Stimulated activated CD8-positive, alpha-beta memory T cell treated with anti-CD3 and anti-CD28 coated beads, Interleukin-7, amount 100 ng/mL, for 4 hours (primary cell): Measurements from ENCODE around the gene FBXW5.

Experiments used
- DNase-seq, 2 donors: peaks; one replicate each; pipeline ENCODE4 v3.0.0-alpha.2; 2020; ENCODE audit warnings: low read depth in 2 of 2

Gene FBXW5

DNA sequence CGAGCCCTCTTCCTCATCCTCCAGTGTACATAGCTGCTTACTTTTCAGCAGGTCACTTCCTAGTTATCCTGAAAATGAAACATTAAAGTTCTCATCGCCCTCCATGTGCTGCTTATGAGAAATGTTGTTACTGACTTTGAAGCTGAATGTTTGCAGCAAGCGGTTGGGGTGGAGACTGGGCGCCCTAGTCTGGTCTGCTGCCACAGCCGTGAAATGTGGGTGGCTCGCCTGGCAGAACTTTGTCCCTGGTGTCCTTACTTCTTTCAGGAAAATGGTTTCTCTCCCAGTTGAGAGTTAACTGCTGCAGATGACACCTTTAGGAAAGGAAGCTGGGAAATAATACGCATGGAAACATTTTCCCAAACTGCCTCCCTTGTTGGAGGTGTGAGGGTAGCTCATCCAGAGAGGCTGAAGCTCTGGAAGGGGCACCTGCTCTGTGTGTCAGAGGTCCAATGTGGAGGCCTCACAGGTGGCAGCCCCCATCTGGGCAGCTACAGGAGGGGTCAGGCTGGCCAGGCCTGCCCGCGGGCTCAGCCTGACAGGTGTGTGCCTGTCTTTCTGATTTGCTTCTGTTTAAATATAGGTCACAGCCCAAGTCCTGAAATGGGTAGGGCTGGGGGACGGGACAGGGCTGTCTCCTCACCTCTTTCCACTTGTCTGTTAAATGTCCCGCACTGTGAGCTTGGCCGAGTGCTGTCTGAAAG lies 34.2 kb downstream of the FBXW5 start:
- DNase-seq: no peak

DNA sequence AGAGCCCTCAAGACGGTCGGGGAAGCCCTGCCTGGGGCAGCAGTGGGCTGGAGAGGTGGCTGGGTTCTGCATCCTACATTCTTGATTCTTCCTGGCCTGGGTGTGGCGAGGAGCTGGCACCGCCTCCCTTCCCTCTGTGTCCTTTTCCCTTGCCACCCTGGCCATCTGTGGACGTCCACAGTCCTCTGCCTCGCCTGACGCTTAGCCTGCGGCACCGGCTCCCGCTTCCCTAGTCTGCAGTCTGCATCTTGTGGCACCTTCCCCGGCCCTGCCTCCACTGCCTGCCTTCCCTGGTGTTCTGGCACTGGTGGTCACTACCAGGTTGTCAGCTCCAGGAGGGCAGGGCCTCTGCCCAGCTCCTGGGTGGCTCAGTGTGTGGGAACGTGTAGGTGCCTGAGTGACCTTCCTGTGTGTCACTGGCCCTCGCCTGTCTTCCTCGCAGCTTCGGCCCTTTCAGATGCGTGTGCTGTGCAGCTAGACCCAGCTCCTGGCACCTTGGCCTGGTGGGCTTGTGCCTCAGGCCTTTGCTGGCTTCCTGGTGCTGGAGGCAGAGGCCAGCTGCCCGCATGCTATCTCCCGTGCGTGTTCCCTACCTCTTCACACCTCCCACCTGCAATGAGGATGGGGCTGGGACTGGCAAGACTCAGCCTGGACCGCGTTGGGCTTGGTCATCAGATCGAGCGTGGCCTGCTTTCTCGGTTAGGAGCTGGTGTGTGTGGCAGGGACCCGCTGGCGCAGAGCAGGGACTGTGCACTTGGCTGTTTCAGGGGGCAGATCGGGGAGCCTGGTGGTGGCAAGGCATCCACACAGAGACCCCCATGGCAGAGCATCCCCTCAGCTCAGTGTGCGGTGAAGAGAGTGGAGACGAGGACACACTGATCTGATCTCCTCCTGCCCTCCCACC lies 37.3 kb downstream of the FBXW5 start:
- no peak for DNase-seq

DNA sequence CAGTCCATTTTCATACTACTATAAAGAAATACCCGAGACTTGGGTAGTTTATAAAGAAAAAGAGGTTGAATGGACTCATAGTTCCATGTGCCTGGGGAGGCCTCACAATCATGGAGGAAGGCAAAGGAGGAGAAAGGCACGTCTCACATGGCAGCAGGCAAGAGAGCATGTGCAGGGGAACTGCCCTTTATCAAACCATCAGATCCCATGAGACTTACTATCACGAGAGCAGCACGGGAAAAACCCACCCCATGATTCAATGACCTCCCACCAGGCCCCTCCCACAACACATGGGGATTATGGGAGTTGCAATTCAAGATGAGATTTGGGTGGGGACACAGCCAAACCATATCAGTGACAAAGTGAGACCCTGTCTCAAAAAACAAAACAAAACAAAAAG lies 38.3 kb downstream of the FBXW5 start:
- no peak for DNase-seq

DNA sequence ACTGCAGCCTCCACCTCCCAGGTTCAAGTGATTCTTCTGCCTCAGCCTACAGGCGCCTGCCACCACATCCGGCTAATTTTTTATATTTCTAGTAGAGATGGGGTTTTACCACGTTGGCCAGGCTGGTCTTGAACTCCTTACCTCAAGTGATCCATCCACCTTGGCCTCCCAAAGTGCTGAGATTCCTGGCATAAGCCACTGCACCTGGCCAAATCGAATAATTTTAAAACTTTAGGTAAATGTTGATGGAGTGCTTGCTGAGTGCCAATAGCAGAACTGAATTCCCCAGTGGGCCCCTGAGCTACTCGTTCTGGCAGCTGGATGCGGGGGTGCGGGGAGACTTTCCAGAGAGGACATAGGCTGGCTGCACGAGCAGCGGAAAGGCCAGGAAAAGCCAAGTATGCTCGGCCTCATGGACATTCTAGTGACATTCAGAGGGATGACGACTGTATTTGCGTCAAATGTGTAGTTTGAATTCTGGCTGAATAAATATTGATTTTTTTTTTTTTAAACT lies 41.4 kb downstream of the FBXW5 start:
- no peak for DNase-seq

DNA sequence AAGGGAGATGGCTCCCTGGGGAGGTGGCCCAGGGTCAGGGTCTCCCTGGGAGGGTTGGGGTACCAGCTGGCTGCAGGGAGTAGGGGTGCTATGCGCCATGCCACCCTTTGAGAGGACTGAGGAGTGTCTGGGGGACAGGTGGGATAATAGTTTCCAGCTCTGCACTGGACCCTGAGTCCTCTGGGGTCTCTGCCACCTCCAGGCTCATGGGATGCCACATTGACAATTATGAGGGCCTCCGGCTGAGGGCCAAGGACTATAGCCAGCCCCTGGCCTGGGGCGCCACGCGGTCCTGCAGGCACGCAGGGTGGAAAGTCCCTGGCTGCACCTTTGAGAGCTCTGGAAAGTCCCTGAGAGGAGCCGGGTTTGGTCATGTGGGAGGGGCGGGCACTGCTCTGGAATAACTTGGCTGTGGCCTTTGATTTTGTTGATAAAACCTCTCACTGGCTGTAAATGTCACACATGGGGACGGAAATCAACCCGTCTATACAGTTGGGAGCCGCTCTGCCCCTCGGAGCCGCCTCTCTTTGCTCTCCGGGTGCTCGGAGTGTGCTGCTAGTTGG lies 42.2 kb downstream of the FBXW5 start:
- DNase-seq: peak; percentile 79 to 85

DNA sequence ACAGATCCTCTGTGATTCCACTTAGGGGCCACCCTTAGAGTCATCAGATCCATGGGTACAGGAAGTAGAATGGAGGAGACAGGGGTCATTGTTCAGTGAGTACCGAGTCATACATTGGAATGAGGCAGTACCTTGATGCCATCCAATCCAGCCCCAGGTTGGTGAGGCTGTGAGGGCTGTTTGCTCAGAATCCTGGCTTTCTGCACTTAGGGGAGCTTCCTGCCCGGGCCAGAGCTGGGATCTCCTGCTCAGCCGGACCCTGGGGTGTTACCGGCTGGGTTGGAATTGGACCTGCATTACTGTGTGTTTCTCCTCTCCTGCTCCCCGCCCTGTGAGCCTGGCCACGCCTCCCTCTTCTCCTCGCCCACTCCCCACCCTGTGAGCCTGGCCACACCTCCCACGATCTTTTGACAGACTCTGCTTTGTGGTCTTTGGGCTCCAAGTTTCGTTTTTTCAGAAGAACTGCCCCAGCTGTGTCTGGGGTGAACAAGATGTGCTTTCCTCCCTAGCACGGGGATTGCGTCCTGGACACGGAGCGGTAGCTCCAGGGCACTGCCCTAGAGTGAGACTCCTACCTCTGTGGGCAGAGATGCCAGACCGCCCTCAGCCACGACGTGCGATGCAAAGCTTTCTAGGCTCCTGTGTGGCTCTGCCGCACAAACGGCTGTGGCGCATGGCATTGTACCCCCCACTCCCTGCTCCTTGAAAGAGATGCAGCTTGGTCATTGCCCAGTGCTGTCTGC lies 42.9 kb downstream of the FBXW5 start:
- DNase-seq: peak; percentile 67 to 77

DNA sequence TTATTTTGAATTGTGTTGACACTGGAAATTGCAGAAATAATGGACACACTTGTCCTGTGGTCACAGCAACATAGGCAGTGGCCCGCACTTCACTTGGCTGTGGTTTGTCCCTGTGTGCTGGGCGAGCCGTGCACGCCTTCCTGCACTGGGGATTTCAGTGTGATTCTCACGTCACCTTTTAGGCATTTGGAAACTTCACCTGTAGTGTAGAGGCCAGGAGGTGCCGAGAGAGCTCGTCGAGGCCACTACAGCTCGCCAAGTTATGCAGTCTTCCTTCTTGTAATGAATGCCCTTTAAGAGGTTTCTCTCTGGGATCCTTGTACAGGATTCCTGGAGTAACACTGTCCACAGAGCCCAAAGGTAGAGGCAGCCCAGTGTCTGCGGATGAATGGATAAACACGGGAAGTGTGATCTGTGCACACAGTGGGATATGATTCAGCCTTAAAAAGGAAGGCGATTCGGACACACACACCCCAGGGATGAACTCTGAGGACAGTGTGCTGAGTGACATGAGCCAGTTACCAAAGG lies 43.5 kb downstream of the FBXW5 start:
- no peak for DNase-seq

DNA sequence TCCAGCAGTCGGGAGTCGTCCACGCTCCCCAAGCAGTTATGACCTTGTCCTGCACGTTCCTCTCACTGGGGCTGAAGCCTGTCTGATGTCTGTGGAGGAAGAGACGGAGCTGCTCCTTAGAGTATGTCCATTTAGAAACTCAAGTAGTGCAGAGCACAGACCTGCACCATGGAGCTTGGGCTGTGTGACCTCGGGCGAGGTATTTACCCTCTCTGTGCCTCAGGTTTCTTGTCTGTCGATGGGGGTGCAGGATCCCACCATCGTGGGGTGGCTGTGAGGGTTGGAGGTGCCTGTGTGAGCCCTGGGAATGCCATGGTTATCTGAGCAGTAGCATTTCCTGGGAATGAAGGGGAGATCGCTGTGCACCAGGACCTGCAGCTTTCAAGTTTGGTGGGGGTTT lies 44.0 kb downstream of the FBXW5 start:
- no peak for DNase-seq

DNA sequence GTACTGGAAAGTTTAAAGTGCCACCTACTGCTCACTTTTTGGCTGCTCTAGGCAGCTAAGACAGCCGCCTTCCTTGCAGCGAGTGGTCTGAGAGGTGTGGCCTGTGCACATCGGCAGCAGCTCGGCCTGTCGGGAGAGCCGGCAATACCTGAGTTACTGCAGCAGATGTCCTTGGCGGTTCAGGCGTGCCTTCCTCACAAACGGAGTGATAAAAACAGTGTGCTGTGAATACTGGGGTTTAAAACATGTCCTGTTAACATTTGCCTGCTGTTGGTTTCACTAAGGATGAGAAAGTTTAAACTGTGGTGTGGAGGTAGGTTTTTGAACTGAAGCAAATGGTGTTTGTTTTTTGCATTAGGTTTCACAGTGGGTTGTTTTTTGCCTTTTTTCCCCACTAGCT lies 45.3 kb downstream of the FBXW5 start:
- no peak for DNase-seq

DNA sequence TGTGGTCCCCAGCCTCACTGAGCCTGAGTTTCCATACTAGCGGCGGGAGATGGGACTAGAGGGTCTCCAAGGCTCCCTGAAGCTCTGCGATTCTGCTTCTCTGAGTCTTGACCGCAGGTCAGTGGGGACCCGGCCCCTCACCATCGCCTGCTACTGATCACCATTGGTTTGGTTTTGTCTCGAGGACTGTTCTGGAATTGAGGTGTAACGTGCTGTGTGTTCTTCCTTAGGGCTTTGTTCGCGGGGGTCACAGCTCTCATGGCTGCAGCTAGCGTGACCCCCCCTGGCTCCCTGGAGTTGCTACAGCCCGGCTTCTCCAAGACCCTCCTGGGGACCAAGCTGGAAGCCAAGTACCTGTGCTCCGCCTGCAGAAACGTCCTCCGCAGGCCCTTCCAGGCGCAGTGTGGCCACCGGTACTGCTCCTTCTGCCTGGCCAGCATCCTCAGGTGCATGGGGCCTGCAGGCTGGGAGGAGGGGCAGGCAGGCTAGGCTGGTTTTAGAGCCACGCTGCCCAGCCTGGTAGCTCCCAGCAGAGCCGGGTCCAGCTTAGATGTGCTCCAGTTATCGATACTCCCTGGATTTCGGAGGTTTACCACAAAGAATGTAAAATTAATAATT lies 45.9 kb downstream of the FBXW5 start:
- no peak for DNase-seq

DNA sequence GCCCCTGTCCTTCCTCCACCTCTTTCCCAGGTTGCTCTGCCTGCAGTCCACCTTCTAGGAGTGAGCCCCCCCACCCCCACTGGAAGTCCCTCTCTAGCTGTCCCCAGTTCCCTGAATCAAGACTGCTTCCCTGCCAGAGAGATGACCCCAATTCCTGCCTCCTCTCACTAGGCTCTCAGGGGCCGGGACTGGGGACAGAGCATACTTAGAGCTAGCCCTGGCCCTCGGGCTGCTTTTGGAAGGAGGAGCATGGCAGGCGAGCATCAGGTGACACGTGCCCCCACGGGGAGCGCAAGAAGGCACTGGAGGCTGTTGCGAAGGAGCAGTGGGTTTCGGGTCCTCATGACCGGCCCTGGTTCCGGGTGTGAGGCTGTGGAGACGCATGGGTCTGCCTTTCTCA lies 48.5 kb downstream of the FBXW5 start:
- no peak for DNase-seq

DNA sequence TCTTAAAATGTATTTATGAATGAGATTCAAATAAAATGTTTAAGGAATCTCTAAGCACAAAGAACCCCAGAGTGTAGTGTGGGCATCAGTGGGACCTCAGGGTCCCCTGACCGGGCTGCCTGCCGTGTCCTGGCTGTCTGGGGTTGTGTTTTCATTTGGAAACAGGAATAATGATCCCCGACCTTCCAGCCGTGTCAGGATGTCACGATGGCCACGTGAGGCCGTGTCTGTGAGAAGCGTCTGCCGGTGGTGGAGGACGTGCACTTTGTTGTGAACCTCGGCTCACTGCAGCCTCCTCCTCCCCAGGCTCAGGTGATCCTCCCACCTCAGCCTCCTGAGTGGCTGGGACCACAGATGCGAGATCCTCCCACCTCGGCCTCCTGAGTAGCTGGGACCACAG lies 53.9 kb downstream of the FBXW5 start:
- DNase-seq: no peak
